Prostate gland (tissue), 2 donors: ENCODE measurements around the gene GABRB3.

ENCODE experiments used
- CTCF ChIP-seq, 4 experiments: fragments of 200-600 bp in 2 of 4; fragments of 450-650 bp in 2 of 4; sonication (generic) in 2 of 4; IDR thresholded peaks; 1 replicate in 3 of 4; 2 replicates in 1 of 4; pipeline ENCODE4 v1.5.1; 2016 to 2019; ENCODE audit warnings: antibody characterized with exemption in 4 of 4, mild to moderate bottlenecking in 2 of 4, moderate library complexity in 2 of 4
- POLR2A ChIP-seq: fragments of 450-650 bp; IDR thresholded peaks from one replicate; pipeline ENCODE4 v1.6.1; 2016; ENCODE audit warnings: antibody characterized with exemption, mild to moderate bottlenecking
- POLR2AphosphoS5 ChIP-seq: sonication (generic); formaldehyde crosslinking; IDR thresholded peaks from one replicate; pipeline ENCODE4 v1.6.1; 2017; ENCODE audit warnings: antibody characterized with exemption

- TF ChIP-seq POLR2A (no peak), POLR2AphosphoS5 (no peak), CTCF (IDR thresholded peaks at IDR 0.05) (no peak)
Observed at GRCh38 chr15:26713498-26713897, 59.4 kb downstream of the GABRB3 start.
